ENCODE results near the gene TANGO2.
A peak's percentile ranks its signal among the peaks of the same experiment; 100 is the strongest.

The TANGO2 gene

DNA sequence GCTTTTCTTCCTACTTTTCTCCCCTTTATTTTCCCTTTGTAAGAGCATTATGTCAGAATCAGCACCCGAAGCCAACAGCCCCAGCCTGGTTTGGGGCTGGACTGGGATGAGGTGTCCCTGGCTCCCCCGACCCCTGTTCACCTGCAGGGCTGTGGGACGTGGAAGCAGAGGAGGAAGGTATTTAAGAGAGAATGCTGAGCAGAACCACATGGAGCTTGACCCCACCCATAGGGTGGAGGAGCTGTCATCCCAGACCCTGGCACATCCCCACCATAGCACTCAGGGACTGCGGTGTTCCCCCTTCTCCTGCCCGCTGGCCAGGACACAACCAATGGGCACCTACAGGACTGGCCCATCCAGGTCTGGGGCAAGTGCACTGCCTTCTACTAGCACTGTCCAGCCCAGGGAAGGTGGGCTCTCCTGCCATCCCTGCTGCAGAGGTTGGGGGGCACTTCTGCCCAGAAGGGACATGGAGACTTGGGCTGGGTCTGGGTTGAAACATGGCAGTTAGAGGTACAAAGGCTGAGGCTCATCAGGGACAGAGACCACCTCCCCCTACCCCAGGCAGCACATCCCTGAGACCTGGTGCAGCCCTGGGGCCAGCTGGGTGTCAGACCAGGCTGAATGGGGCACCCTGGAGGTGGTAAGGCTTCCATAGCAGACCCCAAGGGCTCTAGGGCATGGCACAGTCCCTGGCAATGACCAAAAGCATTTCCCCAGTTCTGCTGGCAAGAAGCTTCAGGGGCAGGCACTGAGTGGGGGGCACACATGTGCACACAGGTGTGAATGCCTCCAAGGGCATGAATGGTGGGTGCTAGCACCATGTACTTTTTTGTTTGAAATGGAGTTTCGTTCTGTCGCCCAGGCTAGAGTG lies 19.7 kb downstream of the TANGO2 start:
- no peaks in the 10 kb centered on the region for H3K9me3 Mint-ChIP-seq
- H3K27me3 Mint-ChIP-seq: no peaks in the 10 kb centered on the region
- peaks cover 25% of the 10 kb centered on the region for H3K36me3 Mint-ChIP-seq
- no peak for DNase-seq
- H3K4me3 Mint-ChIP-seq: no peak overlapping the region
- peaks cover under 1% of the 10 kb centered on the region for H3K4me1 Mint-ChIP-seq
- CTCF ChIA-PET: no interaction called here
- H3K27ac Mint-ChIP-seq: no peak overlapping the region

DNA sequence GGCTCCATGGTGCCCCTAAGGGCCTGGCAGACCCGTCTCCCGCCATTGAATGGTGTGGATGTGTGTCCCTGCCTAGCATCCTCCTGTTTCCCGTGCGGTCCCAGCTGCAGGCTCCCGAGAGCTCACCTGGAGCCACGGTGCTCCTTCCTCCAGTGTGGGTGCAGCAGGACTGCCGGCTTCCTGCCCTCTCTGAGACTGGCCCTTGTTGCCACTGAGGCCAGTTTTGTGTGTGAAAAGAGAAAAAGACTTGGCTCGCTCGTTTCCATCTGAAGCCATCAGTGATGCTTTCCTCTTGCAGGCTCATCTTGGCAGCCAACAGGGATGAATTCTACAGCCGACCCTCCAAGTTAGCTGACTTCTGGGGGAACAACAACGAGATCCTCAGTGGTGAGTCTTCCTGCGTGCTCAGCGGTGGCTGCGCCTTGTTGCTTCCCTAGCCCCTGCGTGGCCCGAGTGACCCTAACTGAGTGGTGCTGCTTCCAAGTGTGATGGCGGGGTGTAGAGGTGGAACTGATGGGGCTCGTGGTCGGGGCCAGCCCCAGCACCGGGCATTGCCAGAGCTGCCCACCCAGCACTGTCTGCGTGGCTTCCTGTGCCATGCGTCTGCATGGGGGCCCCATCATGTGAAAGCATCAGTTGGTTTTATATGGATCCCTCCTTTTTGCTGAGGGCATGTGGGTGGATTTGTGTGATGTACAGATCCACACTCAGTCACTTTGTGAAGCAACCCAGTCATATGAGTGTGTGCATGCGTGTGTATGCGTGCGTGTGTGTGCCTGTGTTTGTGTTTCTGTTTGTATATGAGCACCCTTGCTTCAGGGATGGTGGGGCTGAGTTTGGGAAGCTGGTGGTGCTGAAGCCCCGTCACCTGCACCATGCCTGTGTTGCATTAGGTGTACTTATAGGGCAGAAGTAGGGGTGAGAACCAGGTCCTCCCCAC lies 22.4 kb downstream of the TANGO2 start:
- Mint-ChIP-seq H3K36me3 (peaks cover 33% of the 10 kb centered on the region), H3K4me3 (no peak overlapping the region), H3K9me3 (peaks cover 9% of the 10 kb centered on the region), H3K27ac (no peak overlapping the region), H3K4me1 (no peaks in the 10 kb centered on the region), H3K27me3 (no peaks in the 10 kb centered on the region)
- CTCF ChIA-PET: no interaction called here
- DNase-seq: no peak

DNA sequence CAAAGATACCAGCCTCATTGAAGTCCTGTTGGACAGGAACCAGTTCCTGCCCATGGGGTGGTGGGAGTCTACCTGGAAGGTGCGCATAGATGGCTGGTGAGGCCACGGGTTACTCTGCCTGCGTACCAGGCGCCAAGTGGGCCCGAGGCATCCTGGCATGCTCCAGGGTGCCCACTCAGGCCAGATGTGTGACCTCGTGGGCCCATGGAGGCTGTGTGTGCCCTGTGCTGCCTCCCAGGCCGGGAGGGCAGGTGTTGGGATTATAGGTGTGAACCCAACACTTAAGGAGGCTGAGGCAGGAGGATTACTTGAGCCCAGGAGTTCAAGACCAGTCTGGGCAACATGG lies 23.1 kb downstream of the TANGO2 start:
- no peaks in the 10 kb centered on the region for H3K27me3 Mint-ChIP-seq
- no peak overlapping the region for H3K27ac Mint-ChIP-seq
- H3K4me1 Mint-ChIP-seq: no peaks in the 10 kb centered on the region
- no peak for DNase-seq
- peaks cover 12% of the 10 kb centered on the region for H3K9me3 Mint-ChIP-seq
- H3K4me3 Mint-ChIP-seq: no peak overlapping the region
- H3K36me3 Mint-ChIP-seq: peaks cover 38% of the 10 kb centered on the region
- CTCF ChIA-PET: no interaction called here

DNA sequence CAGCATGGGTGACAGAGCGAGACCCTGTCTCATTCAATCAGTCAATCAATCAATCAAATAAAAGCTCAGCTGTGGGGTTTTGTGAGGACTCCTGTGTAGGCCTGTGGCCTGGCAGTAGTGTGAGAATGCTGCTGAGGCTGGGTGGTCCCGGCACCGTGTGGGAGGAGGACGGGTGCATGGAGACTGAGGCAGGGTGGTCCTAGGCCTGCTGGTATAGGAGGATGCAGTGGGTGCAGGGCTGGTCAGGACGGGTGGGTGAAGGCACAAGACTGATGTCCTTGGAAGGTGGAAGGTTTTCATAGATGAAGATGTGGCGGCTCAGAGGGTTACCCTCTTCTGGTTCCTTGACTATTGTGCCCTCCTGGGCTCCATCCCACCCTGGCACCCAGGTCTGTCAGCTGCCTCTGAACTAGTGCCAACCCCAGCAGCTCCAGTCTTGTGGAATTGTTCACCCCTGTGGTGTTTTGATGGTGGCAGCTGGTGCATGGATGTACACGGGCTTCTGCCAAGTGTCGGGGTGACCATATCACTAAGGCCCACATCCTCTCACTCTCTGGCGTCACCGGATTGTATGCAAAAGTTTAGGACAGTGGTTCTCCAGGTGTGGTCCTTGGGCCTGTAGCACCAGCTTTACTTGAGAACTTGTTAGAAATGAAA lies 23.7 kb downstream of the TANGO2 start:
- no peak overlapping the region for H3K4me3 Mint-ChIP-seq
- H3K9me3 Mint-ChIP-seq: peaks cover 15% of the 10 kb centered on the region
- peak overlapping the region; percentile 4 for H3K27ac Mint-ChIP-seq
- no peaks in the 10 kb centered on the region for H3K27me3 Mint-ChIP-seq
- H3K4me1 Mint-ChIP-seq: no peaks in the 10 kb centered on the region
- peaks cover 41% of the 10 kb centered on the region for H3K36me3 Mint-ChIP-seq
- DNase-seq: no peak
- CTCF ChIA-PET: no interaction called here

DNA sequence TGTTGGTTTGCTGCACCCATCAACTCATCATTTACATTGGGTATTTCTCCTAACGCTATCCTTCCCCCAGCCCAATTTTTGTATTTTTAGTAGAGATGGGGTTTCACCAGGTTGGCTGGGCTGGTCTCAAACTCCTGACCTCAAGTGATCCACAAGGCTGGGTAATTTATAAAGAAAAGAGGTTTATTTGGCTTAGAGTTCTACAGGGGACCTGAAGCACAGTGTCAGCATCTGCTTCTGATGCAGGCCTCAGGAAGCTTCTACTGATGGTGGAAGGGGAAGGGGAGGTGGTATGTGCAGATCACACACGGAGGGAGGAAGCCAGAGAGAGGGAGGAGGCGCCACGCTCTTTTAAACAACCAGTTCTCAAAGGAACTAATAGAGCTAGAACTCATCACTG lies 25.8 kb downstream of the TANGO2 start:
- Mint-ChIP-seq H3K4me1 (no peaks in the 10 kb centered on the region), H3K27me3 (no peaks in the 10 kb centered on the region), H3K4me3 (no peak overlapping the region), H3K36me3 (peaks cover 39% of the 10 kb centered on the region), H3K9me3 (peaks cover 15% of the 10 kb centered on the region), H3K27ac (no peak overlapping the region)
- CTCF ChIA-PET: no interaction called here
- DNase-seq: no peak

DNA sequence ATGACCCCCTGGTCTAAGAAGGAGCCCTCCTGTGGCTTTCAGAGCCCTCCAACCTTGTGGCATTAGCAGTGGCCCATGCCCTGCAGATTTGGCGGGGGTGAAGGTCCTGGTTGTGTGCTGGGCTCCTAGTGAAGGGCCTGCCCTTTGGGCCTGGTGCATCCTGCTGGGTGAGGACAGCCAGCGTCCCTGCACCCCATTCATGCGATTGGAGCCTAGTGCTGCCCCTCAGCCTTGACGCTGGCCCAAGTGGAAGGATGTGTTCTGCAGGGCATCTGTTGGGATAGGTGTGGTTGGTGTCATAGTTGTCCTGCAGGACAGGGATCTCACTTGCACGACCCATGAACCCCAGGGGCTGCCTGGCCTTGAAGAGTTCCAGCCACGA lies 31.0 kb downstream of the TANGO2 start:
- H3K9me3 Mint-ChIP-seq: peaks cover 13% of the 10 kb centered on the region
- no peaks in the 10 kb centered on the region for H3K27me3 Mint-ChIP-seq
- no peak overlapping the region for H3K27ac Mint-ChIP-seq
- DNase-seq: no peak
- no peaks in the 10 kb centered on the region for H3K4me1 Mint-ChIP-seq
- H3K4me3 Mint-ChIP-seq: no peak overlapping the region
- peaks cover 34% of the 10 kb centered on the region for H3K36me3 Mint-ChIP-seq
- CTCF ChIA-PET: no interaction called here

DNA sequence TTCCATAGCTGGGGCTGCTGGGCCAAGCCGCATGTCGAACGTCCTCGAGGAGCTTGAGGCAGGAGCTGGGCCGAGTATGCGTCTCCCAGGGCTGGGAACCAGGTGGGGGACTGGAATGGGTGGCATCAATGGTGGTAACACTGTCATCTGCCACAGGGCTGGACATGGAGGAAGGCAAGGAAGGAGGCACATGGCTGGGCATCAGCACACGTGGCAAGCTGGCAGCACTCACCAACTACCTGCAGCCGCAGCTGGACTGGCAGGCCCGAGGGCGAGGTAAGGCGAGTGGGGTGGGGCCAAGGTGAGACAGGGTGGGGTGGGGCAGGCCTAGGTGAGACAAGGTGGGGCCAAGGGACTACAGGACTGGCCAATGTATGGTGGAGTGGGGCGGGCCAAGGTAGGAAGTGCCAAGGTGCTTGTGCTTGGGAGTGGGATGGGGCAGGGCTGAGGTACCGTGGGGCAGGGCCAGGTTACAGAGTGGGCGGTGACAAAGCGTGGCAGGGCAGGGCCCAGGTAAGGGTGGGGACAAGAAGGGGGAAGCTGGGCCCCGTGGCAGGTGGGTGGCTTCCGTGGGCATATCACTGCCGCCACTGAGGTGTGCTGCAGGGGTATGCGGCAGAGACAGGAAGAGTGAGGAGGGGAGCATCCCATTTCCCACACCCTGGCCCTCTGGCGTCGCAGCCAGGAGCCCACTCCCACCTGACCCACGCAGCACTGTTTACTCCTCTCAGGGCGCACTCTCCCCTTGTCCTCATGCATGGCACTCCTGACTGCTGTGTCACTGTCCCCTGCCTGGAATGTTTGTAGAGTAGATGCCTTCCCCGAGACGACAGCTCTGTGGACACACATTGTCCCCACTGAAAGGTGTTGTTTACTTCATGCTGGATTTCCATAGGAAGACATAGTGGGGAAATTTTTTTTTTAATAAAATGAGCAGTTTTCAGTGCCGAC lies 31.7 kb downstream of the TANGO2 start:
- no peak for DNase-seq
- Mint-ChIP-seq H3K9me3 (peaks cover 12% of the 10 kb centered on the region), H3K4me1 (no peaks in the 10 kb centered on the region), H3K4me3 (no peak overlapping the region), H3K36me3 (peaks cover 29% of the 10 kb centered on the region), H3K27ac (no peak overlapping the region), H3K27me3 (no peaks in the 10 kb centered on the region)
- CTCF ChIA-PET: no interaction called here

DNA sequence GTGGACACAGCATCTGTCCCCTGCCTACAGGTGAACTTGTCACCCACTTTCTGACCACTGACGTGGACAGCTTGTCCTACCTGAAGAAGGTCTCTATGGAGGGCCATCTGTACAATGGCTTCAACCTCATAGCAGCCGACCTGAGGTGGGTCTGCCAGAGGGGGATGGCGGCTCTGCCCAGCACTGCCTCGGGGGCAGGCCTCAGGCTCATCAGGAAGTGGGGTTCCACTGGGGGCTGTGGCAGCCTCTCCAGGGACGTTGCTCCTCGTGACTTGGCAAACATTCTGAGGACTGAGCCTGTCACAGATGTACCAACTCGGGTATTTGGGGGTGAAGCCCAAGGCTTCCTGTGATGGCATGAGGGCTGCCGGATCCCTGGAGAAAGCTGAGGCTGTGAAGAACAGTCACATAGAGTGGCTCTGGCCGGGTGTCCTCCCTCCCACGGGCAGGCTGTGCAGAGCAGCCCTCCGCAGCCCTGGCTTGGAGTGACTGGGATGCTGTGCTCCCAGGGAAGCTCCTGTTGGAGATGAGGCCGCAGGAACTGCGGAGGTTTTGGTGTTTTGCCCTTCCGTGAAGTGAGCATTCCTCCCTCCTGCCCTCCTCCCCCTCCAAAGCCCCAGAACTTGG lies 32.6 kb downstream of the TANGO2 start:
- Mint-ChIP-seq H3K36me3 (peaks cover 21% of the 10 kb centered on the region), H3K27me3 (no peaks in the 10 kb centered on the region), H3K27ac (no peak overlapping the region), H3K4me3 (no peak overlapping the region), H3K4me1 (no peaks in the 10 kb centered on the region), H3K9me3 (peaks cover 4% of the 10 kb centered on the region)
- CTCF ChIA-PET: no interaction called here
- no peak for DNase-seq

DNA sequence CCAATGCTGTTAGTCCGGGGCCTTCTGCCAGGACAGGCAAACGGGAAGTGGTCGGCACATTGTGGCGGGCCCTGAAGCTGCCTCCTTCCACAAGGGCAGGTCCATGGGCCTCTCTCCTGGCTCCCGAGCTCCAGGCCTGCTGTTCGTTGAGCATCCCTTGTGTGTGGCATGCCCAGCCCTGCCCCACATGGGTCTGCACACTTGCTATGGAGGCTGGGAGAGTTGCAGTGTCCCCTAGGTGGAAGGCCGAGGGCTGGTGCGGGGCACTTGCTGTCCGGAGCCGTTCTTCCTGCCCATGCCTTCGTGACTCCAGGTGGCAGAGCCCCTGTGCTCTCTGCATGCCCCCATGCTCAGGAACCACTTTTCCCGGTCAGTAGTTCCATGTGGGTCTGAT lies 33.1 kb downstream of the TANGO2 start:
- Mint-ChIP-seq H3K9me3 (peaks cover 2% of the 10 kb centered on the region), H3K27me3 (no peaks in the 10 kb centered on the region), H3K36me3 (peaks cover 16% of the 10 kb centered on the region), H3K4me3 (no peak overlapping the region), H3K27ac (no peak overlapping the region), H3K4me1 (peaks cover 2% of the 10 kb centered on the region)
- DNase-seq: no peak
- CTCF ChIA-PET: no interaction called here

DNA sequence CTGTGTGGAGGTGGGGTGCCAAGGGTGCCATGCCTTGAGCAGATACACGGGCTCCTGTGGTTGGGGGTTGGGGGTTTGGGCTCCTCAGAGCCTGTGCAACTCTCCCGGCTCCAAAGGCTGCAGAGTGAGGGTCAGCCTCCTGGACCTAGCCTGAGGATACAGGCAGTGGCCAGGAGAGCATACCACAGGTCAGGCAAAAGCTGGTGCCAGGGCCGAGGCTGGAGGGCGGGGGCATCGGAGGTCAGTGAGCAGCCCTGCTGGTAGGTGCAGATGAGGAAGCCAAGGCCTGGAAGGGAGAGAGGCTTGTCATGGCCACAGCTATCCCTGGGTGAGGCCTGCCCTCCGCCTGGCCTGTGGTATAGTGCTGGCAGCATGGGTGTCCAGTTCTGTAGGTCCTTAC lies 33.6 kb downstream of the TANGO2 start:
- no peaks in the 10 kb centered on the region for H3K27me3 Mint-ChIP-seq
- no peak overlapping the region for H3K4me3 Mint-ChIP-seq
- peaks cover 2% of the 10 kb centered on the region for H3K4me1 Mint-ChIP-seq
- no peaks in the 10 kb centered on the region for H3K9me3 Mint-ChIP-seq
- peaks cover 14% of the 10 kb centered on the region for H3K36me3 Mint-ChIP-seq
- no peak overlapping the region for H3K27ac Mint-ChIP-seq
- DNase-seq: no peak
- CTCF ChIA-PET: interaction anchor here (1.1 kb wide), 1 partner anchor 84 kb away, joined by 3 read pairs; no protein-coding TSS in a partner anchor

DNA sequence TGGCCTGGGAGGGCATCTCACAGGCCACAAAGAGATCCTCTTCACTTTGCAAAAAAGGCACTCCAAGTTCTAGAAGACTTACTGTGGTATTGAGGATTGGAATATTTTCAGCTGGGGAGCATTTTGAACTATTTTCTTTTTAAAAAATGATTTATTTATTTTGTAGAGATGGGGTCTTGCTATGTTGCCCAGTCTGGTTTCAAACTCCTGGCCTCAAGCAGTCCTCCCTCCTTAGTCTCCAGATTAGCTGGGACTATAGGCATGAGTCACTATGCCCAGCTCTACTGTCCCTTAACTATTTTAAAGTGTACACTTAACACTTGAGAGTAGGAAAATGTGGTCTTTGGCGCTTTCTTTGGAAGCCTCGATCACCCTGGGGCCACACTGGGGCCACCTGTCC lies 34.2 kb downstream of the TANGO2 start:
- peaks cover 2% of the 10 kb centered on the region for H3K4me1 Mint-ChIP-seq
- peaks cover 10% of the 10 kb centered on the region for H3K36me3 Mint-ChIP-seq
- no peaks in the 10 kb centered on the region for H3K27me3 Mint-ChIP-seq
- no peak overlapping the region for H3K4me3 Mint-ChIP-seq
- DNase-seq: no peak
- H3K9me3 Mint-ChIP-seq: no peaks in the 10 kb centered on the region
- CTCF ChIA-PET: interaction anchor here (1.1 kb wide), 1 partner anchor 84 kb away, joined by 3 read pairs; no protein-coding TSS in a partner anchor
- no peak overlapping the region for H3K27ac Mint-ChIP-seq

DNA sequence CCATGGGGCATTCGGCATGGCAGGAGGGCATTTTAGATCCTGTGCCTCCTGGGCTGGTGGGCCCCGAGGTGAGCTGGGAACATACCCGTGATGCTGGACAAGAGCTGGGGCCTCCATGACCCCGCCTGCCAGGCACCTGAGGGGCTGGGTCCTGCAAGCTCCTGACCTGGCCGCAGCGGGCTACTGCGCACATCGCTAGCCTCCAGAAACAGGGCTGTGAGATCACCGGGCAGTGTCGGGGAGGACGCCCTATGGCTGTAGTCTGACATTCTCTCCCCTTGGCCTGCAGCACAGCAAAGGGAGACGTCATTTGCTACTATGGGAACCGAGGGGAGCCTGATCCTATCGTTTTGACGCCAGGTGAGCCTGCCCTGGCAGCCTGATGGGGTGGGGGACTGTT lies 34.7 kb downstream of the TANGO2 start:
- no peak for DNase-seq
- Mint-ChIP-seq H3K4me3 (no peak overlapping the region), H3K9me3 (no peaks in the 10 kb centered on the region), H3K27me3 (no peaks in the 10 kb centered on the region), H3K27ac (no peak overlapping the region), H3K36me3 (peaks cover 13% of the 10 kb centered on the region), H3K4me1 (peaks cover 2% of the 10 kb centered on the region)
- CTCF ChIA-PET: interaction anchor here (1.1 kb wide), 1 partner anchor 85 kb away, joined by 3 read pairs; no protein-coding TSS in a partner anchor

DNA sequence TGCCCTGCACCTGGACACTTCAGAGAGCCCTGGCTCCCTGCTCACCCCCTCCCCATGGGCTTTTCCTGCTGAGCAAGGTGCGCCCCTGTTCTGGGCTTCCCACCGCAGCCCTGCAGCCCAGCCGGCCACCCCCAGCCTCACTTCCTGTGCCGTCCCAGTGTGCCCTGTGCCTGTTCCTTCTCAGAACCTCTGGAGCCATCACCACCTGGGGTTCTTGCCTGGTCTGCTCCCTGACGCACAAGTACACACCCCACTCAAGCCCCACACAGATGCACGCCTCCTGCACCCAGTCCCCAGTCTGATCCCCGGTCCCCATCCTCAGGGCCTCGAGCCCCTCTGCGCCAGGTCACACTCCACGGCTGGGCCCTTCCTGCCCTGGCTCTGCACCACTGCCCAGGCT lies 35.3 kb downstream of the TANGO2 start:
- CTCF ChIA-PET: no interaction called here
- no peaks in the 10 kb centered on the region for H3K27me3 Mint-ChIP-seq
- no peak overlapping the region for H3K27ac Mint-ChIP-seq
- no peak overlapping the region for H3K4me3 Mint-ChIP-seq
- peaks cover 2% of the 10 kb centered on the region for H3K4me1 Mint-ChIP-seq
- no peak for DNase-seq
- H3K9me3 Mint-ChIP-seq: no peaks in the 10 kb centered on the region
- H3K36me3 Mint-ChIP-seq: peaks cover 13% of the 10 kb centered on the region

Data from activated naive CD4-positive, alpha-beta T cell treated with anti-CD3 and anti-CD28 coated beads, Interleukin-2, amount 10 ng/mL, durations not matched to agents 7 days and 5 days (primary cell).